CD4-positive, alpha-beta T cell treated with Interleukin-2 at 100 ng/mL for 4 hours (primary cell): ENCODE data around the gene TECR.
"Not testable (repeated sequence)": the region's sequence is repeated elsewhere in the genome, so short reads cannot be mapped to it uniquely, and the experiment has no call there.

Experiments used
- DNase-seq: peaks from one replicate; pipeline ENCODE4 v3.0.0-alpha.2; 2020; ENCODE audit warnings: low spot score

The TECR gene, protein sequence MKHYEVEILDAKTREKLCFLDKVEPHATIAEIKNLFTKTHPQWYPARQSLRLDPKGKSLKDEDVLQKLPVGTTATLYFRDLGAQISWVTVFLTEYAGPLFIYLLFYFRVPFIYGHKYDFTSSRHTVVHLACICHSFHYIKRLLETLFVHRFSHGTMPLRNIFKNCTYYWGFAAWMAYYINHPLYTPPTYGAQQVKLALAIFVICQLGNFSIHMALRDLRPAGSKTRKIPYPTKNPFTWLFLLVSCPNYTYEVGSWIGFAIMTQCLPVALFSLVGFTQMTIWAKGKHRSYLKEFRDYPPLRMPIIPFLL

DNA sequence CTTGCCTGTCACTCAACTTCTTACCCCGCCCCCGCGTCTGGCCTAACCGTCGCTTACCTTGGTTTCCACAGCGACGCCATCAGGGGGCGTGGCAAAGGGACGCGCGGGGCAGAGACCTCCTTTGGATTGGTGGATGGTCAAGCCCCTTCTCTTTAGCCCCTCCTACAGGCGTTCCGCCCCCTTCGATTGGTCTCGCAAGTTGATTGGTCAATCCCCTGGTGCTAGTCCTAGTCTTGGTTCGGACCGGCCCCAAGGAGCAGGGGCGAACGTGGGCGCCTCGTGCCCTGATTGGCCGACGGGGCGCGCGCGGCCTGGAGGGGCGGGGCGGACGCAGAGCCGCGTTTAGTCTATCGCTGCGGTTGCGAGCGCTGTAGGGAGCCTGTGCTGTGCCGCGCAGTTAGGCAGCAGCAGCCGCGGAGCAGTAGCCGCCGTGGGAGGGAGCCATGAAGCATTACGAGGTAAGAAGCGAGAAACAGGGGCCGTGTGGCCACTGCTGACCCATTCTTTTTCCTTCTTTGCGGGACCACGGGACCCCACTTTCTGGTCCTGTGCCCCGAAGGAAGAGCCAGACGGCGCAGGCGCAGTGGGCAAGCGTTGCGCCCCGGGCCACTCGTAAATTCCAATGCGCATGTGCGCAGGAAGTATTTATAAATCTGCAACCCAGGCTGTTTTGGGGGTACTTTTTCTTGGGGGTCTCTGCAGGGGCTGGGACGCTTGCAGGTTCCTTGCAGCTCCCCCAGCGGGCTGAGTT is at the start of gene TECR:
TSS of gene TECR (plus strand) at position 341 of the 751 bp plus-strand sequence. CDS start at position 444, 103 bp downstream.
- DNase-seq: peak; percentile 100

DNA sequence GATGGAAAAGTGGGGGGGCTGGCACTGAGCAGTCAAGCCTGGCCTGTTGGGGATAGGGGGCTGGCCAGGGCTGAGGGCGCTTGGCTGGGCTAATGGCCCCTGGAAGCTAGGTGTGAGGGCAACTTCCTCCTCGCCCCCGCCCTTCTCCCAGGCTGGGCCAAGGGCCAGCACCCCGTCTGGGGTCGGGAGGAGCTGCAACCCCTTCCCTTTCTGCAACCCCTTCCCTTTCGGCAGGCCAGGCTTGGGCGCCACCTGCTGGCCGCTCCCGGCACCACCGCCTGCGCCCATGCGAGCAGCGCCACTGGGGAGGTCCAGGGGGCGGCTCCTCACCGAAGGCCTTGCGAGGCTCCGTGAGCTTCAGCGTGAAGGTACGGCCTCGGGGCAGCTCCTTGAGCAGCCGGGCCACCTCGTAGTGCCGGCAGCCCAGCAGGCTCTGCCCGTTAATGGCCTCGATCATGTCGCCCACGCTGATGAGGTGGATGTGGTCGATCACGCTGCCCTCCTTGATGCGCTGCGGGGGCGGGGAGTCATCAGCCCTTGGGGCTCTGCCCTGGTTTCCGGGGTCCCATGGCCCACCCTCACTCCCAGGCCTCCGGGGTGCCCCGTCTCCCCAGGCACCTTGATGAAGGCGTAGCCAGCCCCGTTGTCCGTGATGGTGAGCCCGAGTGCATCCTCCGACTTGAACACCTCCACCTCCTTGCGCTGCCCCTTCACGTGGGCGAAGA is 49.3 kb upstream of the TECR start:
- peak; percentile 70 for DNase-seq

DNA sequence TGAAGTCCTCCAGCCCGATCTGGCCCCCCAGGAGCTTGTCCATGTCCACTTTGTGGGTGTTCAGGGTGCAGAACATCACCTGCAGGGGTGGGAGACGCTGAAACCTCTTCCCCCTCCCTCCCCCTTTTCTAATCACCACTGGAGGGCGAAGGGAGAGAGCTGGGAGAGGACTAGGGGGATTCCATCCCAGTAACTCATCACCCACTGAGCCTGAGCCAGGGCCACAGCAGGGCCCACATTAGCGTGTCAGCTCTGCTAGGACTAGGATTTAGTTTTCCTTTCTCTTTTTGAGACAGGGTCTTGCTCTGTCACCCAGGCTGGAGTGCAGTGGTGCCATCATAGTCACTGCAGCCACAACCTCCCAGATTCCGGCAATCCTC is 48.7 kb upstream of the TECR start:
- DNase-seq: no peak

DNA sequence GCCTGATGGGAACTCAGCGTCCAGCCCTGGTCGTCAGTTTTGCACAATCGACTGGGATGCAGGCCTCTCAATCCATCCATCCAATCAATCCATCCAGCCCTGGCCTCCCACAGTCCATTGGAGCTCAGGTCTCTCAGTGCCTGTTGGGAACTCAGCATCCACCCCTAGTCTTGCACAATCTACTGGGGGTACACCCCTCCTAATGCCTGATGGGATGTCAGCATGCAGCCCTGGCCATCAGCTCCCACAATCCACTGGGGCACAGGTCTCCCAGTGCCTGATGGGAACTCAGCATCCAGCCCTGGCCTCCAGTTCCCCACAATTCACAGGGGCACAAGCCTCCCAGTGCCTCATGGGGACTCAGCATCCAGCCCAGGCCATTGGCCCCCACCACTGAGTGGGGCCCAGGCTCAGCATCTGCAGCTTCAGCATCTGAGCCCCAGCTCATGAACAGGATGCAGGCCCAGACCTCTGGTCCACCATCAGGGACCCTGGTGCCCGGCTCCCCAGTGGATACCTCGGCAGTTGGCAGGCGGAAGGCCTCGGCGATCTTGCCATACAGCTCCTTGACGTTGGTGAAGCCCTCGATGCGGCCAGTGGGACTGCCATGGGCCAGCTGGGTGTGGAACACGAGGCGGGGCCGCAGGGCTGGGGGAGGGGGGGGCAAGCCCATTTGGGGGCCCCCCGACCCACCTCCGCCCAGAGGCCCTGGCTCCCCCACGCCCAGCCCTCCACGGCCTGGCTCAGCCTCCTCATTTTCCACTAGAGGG is 47.0 kb upstream of the TECR start:
- no peak for DNase-seq

DNA sequence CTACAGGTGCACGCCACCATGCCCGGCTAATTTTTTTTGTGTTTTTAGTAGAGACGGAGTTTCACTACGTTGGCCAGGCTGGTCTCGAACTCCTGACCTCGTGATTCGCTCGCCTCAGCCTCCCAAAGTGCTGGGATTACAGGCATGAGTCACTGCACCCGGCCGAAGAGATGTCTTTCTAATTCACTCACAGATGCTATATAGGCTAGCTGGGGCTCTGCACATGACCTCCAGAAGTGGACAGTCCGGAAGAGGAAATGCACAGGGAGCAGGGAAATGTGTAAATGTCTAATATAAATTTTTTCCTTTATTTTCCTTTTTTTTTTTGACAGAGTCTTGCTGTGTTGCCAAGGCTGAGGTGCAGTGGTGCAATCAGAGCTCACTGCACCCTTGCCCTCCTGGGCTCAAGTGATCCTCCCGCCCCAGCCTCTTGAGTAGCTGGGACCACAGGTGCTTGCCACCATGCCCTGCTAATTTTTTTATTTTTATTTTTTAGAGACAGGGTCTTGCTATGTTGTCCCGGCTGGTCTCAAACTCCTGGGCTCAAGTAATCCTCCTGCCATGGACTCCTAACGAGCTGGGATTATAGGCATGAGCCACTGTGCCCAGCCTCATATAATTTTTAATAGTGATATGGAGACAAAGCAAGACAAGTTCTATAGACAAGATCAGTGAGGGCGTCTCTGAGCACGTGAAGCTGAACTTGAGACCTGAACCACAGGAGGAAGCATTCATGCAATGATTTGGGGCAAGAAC is 41.8 kb upstream of the TECR start:
- DNase-seq: no peak

DNA sequence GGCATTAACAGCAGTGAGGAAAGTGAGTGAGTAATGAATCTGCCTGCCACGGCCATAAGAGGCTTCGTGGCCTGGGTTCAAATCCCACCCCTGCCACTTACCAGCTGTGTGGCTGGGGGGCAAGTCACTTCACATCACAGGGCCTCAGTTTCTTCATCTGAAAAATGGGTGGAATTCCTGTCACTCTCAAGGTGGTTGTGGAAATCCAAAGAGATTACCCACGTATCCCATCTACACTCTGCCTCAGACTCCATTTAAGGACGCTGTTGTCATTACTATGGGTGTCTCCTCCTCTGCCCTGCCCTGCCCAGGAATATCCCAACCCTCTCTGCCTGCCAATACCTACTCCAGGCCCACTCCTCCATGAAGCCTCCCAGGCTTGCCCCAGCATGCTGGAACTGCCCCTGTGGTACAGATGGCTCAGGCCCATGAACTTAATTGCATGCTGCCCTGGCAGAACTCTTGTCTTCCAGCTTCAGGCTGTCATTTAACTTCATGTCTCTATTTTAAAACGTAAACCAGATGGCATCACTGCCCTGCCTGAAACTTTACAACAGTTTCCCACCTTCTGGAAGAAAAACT is 36.5 kb upstream of the TECR start:
- DNase-seq: no peak

DNA sequence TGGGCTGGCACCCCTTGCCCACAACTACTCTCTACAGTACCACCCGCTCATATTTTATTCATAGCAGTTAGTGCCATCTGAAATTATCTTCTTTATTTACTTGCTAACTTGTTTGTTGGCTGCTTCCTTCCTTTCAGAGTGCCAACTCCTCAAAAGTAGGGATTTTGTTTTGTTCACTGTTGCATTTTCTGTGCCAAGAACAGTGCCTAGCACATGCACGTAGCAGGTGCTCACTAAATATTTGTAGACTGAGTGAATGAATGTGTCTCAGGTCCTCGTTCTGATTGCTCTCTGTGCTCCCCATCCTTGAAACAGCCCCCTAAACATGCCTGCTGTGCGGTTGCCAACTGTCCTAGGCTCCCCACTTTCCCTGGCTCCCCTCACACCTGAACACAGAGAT is 35.0 kb upstream of the TECR start:
- DNase-seq: no peak

DNA sequence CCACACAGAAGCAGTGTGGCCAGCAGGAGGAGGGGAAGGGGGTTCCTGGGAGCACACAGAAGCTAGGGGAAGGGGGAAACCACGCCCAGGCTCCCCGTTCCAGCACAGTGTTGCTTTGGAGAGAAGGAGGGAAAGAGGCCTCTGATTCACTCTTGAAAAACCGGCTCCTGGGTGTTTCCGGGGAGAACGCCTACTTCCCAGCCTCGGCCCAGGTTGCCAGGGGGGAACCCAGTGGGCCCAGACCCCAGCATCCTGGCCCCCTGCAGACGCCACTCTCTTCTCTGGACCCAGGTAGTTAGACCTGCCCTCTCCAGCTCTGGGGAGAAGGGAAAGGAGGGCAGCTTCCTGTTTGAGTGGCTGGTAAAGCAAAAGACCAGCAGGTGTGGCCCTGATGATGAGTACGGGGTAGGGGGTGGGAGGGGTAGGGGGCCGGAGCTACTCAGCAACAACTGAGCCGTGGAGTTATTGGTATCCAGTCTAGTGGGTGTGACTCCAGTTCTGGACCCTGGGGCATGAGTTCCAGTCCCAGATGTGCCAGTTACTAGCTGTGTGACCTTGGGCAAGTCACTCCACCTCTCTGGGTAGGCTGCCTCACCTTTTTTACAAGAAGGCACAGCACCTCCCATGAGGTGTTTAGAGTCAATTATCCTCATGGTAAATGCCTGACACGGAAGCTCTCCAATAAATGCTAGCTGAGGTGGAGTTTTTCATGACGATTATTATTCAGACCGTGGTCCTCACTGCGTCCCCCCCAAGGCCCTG is 34.3 kb upstream of the TECR start:
- no peak for DNase-seq

DNA sequence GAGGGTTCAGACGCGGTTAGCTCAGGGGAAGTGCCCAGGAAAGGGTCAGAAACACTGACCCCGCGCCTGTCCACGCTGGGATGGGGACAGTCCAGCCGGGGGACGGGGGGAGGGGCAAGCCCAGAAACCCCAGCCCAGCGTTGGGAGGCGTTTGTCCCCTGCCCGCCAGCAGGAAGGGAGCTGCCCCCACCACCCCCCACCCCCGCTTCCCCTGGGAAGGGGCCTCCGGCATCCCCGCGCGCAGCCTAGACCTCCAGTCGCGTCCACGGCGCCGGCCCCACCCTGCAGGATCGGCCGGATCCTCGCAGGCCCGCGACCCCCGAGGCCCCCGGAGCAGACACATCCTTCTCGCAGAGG is 33.7 kb upstream of the TECR start:
- DNase-seq: no peak

DNA sequence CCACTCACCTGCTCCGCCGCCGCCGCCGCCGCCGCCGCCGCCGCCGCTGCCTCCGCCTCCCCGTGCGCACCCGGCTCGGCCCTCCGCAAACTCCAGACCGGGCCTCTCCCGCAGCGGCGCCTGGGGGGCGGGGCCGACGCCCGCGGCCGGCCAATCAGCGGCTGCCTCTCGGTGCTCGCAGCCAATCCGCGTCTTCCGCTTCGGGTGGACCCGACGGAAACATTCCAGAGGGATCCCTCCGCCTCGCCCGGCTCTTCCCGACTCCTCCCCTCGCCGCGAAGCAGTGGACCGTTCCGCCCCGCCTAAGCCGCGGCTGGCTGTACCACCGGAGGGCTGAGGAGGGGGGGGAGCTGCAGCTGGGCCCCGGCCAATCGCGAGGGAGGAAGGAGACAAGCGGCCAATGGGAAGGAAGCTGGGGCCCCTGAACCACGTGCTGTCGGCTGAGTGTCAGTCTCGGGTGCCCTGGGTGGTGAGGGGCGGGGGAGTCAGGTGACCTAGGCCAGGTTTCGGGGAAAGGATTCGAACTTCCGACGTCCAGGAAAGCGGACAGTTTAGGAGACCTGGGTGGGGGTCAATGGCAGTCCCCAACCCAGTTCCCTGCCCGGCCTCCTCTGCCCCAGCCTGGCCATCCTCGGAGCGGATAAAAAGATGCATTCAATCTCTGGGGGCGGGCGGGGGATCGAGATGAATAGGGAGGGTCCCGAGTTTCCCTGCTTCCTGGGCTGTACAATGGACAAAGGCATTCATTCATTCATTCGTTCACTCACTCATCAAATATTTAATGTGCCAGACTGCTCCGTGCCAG is 33.2 kb upstream of the TECR start, which contains the start of gene GIPC1:
TSS of gene GIPC1 (minus strand) at position 99 of the 805 bp plus-strand sequence. CDS start 13,151 bp downstream, outside the sequence.
- peak; percentile 82 for DNase-seq

DNA sequence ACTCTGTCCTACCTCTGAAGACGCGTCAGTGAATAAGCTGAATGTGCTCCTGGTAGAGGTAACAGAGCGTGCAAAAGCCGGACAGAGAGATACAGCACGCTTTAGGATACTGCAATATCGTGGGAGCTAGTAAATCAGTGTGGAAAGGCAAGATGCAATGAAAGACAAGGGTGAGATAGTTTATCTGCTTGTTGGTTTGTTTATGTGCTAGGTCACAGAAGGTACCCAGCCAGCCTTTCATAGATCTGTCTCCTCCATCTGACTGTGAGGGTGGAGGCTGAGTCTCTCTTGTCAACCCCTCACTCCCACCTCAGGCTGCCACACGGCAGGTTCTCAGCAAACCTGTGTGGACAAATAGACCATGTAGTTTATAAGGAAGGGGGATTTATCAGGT is 32.6 kb upstream of the TECR start:
- DNase-seq: no peak

DNA sequence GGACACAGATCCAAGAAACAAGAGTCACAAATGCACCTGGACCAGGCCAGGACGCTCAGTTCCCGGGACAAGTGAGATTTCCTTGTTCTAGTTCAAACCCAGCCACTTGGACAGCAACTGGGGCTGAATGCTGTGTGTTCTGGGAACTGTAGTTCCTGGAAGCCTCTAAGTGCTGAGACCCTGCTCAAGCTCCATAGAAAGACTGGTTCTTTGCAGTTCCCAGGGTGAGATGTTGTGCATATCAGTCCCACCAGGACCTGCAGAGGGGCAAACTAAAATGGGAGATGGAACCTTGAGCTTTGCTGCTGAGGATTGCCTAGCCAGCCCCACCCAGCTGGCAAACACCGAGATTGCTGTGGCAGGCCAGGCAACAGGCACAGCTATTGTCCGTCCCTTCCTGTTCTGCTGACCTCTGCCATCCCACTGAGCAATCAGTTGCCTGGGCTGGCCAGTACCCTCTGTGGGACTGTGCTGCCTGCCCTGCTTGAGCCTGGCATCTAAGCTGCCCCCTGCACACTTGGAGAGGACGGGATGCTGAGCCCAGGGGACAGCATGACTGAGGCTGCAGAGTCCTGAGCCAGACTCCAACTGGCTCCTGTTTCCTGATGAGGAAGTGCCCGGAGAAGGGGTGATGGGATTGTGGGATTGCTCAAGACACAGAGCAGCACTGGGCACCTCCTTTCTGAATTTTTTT is 32.0 kb upstream of the TECR start:
- DNase-seq: no peak

DNA sequence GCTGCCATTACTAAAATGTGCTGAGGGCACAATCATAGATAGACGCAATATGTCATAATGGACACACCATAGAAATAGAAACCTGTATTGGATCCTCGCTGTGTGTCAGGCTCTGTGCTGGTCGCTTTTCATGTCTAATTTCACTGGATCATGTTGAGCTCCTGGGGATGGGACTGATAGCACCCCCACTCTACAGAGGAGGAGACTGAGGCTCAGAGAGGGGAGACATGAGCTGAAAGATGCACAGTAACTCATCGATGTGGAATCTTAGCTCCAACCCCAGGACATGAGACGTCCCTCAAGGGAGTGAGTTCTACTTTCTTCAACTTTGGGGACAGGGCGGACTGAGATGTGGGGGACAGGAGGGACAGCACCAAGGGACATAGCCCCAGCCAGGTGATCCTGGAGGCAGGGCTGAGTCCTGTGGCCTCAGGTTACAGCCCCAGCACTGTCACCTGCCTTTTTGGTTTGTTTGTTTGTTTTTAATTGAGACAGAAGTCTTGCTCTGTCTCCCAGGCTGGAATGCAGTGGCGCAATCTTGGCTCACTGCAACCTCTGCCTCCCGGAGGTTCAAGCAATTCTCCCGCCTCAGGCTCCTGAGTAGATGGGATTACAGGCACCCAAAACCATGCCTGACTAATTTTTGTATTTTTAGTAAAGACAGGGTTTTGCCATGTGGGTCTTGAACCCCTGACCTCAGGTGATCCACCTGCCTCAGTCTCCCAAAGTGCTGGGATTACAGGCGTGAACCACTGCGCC is 26.9 kb upstream of the TECR start:
- no peak for DNase-seq

DNA sequence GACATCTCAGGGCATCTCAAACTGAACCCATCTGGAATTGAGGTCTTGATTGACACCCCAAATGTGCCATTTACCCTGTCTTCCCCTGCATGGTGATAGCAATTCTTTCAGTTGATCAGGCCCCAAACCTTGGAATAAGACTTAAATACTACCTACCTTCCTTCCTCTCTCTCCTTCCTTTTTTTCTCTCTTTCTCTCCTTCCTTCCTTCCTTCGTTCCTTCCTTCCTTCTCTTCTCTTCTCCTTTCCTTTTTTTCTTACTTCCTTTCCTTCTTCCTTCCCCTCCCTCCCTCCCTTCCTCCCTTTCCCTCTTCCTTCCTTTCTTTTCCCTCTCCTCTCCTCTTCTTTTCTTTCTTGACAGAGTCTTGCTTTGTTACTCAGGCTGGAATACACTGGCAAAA is 26.1 kb upstream of the TECR start:
- DNase-seq: no peak

DNA sequence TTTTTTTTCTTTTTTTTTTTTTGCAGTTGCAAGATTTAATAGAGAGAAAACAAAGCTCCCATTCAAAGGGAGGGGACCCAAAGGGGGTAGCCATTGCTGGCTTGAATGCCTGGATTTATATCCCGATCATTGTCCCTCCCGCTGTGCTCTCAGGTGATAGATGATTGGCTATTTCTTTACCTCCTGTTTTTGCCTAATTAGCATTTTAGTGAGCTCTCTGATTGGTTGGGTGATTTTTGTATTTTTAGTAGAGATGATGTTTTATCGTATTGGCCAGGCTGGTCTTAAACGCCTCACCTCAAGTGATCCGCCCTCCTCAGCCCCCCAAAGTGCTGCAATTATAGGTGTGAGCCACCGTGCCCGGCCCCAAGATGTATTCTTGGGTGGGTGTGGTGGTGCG is 24.8 kb upstream of the TECR start:
- not testable (repeated sequence) for DNase-seq

DNA sequence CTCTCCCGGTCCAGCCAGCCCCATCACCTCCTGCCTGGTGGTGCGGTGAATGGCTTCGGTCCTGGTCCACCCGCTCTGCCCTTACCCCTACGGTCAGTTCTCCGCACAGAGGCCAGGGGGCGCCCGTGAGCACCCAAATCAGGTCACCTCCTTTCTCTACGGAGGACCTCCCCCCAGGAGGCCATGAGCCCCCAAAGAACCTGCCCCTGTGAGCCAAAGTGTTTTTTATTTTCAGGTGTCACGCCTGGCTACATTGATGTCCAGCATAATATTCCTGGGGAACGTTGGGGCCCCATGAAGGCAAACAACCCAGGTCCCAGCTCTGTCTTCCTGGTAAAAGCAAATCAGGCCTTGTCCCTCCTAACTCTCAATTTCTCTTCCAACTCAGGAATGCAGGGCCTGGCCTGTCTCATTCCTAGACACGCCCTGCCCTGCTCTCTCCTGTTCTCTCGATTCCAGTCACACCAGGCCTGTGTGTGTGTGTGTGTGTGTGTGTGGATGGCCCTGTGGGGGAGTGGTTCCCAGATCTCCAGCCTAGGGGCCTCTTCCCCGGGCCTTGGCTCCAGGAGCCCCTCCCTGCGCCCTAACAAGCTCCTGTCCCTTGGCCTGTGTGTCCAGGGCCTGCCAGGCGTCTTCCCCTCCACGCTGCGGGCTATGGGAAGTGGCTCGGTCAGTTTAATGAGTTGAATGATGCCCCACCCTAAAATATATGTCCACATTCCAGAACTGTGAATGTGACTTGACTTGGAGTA is 23.7 kb upstream of the TECR start:
- peak; percentile 79 for DNase-seq
